GM10266 (cell line): ENCODE data around the gene BICC1.

Experiments used
- DNase-seq: peaks from one replicate; pipeline ENCODE4 v3.0.0; 2012; ENCODE audit errors: extremely low spot score
- TF ChIP-seq, protein P1 (sequence below): IDR thresholded peaks from 2 replicates; pipeline ENCODE4 v1.5.1; 2012; ENCODE audit warnings: mild to moderate bottlenecking, low read depth; ENCODE audit not compliant: control insufficient read depth, insufficient read depth; ENCODE audit errors: missing control alignments

The BICC1 gene

DNA sequence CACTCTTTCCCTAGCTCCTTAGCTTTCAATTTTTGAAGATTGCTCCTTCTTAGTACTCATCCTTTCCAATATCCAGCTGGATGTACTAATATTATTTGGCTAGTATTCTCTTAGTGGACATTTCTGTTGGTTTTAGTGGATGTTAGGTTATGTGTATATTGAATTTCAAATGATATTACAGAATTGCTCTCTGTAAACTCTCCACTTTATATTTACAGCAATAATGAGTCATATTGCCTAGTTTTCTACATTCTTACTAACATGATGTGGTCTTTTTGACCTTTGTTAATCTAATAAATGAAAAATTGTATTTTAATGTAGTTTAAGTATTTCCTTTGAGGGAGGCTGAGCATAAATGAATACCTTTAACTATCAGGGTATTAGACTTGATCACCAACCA is 69.4 kb downstream of the BICC1 start:
- DNase-seq, result no peak
- TF ChIP-seq, protein P1, sequence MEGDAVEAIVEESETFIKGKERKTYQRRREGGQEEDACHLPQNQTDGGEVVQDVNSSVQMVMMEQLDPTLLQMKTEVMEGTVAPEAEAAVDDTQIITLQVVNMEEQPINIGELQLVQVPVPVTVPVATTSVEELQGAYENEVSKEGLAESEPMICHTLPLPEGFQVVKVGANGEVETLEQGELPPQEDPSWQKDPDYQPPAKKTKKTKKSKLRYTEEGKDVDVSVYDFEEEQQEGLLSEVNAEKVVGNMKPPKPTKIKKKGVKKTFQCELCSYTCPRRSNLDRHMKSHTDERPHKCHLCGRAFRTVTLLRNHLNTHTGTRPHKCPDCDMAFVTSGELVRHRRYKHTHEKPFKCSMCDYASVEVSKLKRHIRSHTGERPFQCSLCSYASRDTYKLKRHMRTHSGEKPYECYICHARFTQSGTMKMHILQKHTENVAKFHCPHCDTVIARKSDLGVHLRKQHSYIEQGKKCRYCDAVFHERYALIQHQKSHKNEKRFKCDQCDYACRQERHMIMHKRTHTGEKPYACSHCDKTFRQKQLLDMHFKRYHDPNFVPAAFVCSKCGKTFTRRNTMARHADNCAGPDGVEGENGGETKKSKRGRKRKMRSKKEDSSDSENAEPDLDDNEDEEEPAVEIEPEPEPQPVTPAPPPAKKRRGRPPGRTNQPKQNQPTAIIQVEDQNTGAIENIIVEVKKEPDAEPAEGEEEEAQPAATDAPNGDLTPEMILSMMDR, result no peak

DNA sequence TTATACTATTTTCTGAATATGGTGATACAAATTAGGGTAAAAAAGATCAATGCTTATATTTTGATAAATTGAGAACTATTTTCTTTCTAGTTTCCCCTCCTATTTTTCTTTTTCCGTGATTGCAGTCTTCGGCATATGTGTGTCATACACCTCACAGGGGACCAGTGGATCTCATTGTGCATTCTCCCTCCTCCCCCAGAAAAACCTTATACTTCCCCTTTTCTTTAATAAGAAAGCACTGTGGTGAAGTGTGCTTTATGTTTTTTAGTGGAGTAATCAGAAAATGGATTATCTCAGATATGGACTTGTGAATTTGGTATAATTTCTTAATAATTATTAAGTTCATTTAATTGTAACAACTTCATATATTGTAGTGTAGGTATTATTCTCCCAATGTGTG is 72.8 kb downstream of the BICC1 start:
- no peak for DNase-seq
- TF ChIP-seq, protein P1, result no peak

DNA sequence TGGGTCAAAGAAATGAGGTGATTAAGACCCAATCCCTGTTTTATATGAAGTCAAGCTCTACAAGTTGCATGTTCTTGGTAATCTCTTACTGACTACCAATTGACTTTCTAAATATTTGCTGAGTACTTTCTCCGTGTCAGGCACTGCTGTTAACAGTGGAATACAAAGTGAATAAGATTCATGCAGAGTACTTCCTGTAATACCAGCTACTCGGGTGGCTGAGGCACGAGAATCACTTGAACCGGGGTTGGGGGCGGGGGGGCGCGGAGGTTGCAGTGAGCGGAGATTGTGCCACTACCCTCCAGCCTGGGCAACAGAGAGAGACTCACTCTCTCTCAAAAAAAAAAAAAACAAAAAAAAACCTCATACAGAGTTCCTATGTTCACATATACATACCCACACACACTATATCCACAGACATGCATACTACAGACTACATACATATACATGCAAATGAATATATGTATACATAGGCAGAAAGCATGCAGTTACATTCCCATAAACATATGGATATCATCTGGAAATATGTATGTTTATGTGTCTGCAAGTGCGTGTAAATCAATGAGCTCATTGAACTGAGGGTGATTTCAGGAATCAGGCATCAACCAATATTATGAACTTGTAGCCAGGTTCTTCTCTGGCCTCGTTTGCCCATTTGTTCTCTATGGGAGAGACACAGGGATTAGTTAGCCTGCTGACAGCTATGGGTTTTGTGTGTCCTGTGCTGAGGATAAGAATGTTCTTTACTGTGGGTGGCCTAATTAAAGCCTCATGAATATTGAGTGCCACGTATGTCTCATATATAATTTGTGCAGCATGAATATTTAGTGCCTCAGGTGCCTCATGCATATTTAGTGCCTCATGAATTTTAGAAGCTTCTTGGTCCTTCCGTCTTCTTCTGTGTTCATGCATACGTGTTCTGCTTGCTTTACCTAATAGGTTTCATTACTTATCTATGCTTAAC is 73.9 kb downstream of the BICC1 start:
- DNase-seq, result no peak
- TF ChIP-seq, protein P1, result no peak

DNA sequence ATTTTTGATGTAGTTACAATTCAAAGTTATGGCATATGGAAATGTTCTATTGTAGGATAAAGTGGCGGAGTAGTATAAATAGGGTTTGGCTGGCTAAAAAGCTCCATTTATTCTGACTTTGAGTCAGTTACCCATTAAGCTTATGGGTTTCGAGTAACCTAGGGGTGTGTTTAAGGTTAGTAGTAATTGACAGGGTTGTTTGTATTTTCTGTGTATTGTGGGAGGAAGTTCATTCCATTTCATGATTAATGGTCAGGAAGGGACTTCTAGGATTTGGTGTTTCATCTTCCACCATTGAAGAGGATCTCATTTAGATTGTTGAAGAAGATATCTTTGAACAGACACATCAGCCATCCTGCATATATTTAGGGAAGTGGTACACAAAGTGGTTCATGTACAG is 75.0 kb downstream of the BICC1 start:
- TF ChIP-seq, protein P1, result no peak
- no peak for DNase-seq

DNA sequence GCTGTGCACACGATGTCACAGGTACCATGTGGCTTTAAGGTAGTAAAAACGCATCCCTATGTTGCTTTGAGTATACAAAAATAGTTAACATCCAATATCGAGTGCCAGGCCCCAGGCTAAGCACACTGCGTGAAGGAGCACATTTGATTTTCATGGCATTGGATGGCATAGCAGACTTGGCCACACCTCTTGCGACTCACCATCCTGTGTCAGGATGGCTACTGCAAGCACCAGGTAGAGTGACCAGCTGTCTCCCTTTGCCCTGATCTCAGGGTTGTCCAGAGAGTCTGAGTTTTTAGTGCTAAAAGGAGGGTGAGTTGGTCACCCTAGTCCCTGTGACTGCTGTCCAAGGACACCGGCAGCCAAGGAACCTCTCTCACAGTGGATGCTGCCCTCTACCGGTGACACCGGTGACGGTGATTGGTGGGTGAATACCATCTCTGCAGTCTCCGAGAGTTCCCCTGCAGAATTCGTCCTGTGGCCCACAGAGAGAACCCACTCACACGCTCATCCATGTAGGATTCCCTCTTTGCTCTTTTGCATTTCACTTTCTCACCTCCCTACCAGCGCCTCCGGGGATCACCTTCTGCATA is 76.1 kb downstream of the BICC1 start:
- no peak for DNase-seq
- TF ChIP-seq, protein P1, result no peak

DNA sequence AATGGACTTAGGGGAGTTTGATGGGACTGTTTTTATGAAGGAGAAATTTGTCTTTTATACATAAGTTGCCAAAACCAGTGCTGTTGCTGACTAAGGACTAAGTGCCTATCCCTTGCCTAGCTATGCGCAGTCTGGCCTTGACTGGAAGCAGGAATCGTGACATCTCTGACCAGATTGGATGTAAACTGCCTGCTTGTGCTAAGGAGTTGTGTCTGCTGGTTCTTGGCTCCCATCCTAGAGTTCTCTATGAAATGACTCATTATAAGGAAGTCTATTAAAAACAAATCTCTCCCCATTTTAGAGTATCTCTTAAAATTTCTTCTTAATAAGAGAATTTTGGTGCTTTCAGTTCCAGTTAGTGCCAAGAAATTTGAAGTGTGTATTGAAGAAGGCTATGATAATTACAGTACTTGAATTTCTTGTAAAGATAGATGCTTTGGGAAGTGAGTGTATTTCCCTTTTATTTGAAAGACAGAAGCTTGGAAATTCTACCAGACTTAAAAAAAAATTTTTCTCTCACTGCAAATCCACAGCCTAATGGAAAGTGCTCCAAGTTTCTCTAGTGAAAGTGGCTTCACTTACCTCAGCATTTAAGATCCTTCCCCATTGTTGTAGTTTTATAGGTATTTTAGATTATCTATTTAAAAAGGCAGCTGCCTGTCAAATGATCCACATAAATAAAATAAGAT is 77.6 kb downstream of the BICC1 start:
- no peak for DNase-seq
- TF ChIP-seq, protein P1, result no peak

DNA sequence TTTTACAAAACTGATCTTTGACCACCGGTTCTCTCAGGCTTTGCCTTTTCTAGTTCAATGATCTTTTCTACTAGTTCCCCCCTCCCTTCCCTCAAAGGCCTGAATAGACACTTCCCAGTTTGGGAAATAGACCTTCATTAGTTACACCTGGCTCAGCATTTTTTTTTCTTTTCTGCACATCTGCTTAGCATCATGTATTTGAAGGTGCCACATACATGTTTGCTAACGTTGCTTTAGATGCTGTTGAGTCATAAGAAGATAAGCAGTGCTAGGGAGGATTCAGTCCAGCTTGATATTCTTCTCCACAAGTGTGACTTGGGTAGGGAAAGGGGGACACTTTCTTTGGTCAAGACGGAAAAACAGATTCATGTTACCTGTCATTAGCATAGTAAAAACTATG is 78.3 kb downstream of the BICC1 start:
- TF ChIP-seq, protein P1, result no peak
- DNase-seq, result no peak
